Measurements from ENCODE around the gene ALDH3B1.
A peak's percentile ranks its signal among the peaks of the same experiment; 100 is the strongest.
"Not testable (repeated sequence)": the region's sequence is repeated elsewhere in the genome, so short reads cannot be mapped to it uniquely, and the experiment has no call there.

The ALDH3B1 gene

GRCh38 chr11:68010090-68011041 is at the start of gene ALDH3B1:
Gene ALDH3B1 (plus strand): TSS chr11:68010327. CDS start chr11:68015298, 4,971 bp downstream.
- Histone ChIP-seq H3K27ac (no peak within 1 kb of the TSS), H3K9me3 (ENCODE audit: severe bottlenecking) (no peaks in the 10 kb centered on the region), H3K27me3 (ENCODE audit: insufficient read depth, low read depth, severe bottlenecking) (no peaks in the 10 kb centered on the region), H3K4me3 (ENCODE audit: low read depth, low read length) (no peak within 1 kb of the TSS), H3K36me3 (no peaks in the 10 kb centered on the region)
- peak; percentile 40 for DNase-seq
- TF ChIP-seq CTCF (IDR thresholded peaks at IDR 0.05; ENCODE audit: low read depth, low read length): no peak

- not testable (repeated sequence) for DNase-seq; H3K27me3 ChIP-seq (ENCODE audit: insufficient read depth, low read depth, severe bottlenecking); H3K27ac ChIP-seq; H3K4me3 ChIP-seq (ENCODE audit: low read depth, low read length); H3K36me3 ChIP-seq; H3K9me3 ChIP-seq (ENCODE audit: severe bottlenecking)
Observed at GRCh38 chr11:67963217-67963616, 46.9 kb upstream of the ALDH3B1 start.

GRCh38 chr11:67963879-67964278 is 46.2 kb upstream of the ALDH3B1 start:
- not testable (repeated sequence) for H3K27ac ChIP-seq; H3K4me3 ChIP-seq (ENCODE audit: low read depth, low read length); H3K9me3 ChIP-seq (ENCODE audit: severe bottlenecking); H3K36me3 ChIP-seq; H3K27me3 ChIP-seq (ENCODE audit: insufficient read depth, low read depth, severe bottlenecking); DNase-seq

GRCh38 chr11:67964746-67965145 is 45.4 kb upstream of the ALDH3B1 start:
- H3K4me3 ChIP-seq (ENCODE audit: low read depth, low read length); H3K36me3 ChIP-seq; H3K27me3 ChIP-seq (ENCODE audit: insufficient read depth, low read depth, severe bottlenecking); DNase-seq; H3K9me3 ChIP-seq (ENCODE audit: severe bottlenecking); H3K27ac ChIP-seq: not testable (repeated sequence)

- H3K36me3 ChIP-seq; H3K9me3 ChIP-seq (ENCODE audit: severe bottlenecking); H3K4me3 ChIP-seq (ENCODE audit: low read depth, low read length); H3K27ac ChIP-seq; H3K27me3 ChIP-seq (ENCODE audit: insufficient read depth, low read depth, severe bottlenecking); DNase-seq: not testable (repeated sequence)
Observed at GRCh38 chr11:67965830-67966348, 44.2 kb upstream of the ALDH3B1 start.

- H3K9me3 ChIP-seq (ENCODE audit: severe bottlenecking); H3K27me3 ChIP-seq (ENCODE audit: insufficient read depth, low read depth, severe bottlenecking); H3K27ac ChIP-seq; DNase-seq; H3K36me3 ChIP-seq; H3K4me3 ChIP-seq (ENCODE audit: low read depth, low read length): not testable (repeated sequence)
Observed at GRCh38 chr11:67974746-67975145, 35.4 kb upstream of the ALDH3B1 start.

- H3K36me3 ChIP-seq; H3K27me3 ChIP-seq (ENCODE audit: insufficient read depth, low read depth, severe bottlenecking); H3K27ac ChIP-seq; H3K4me3 ChIP-seq (ENCODE audit: low read depth, low read length); H3K9me3 ChIP-seq (ENCODE audit: severe bottlenecking); DNase-seq: not testable (repeated sequence)
Observed at GRCh38 chr11:67978766-67979418, 31.2 kb upstream of the ALDH3B1 start.

GRCh38 chr11:67981226-67981625 is 28.9 kb upstream of the ALDH3B1 start:
- not testable (repeated sequence) for H3K9me3 ChIP-seq (ENCODE audit: severe bottlenecking); DNase-seq; H3K4me3 ChIP-seq (ENCODE audit: low read depth, low read length); H3K27me3 ChIP-seq (ENCODE audit: insufficient read depth, low read depth, severe bottlenecking); H3K27ac ChIP-seq; H3K36me3 ChIP-seq

- H3K4me3 ChIP-seq (ENCODE audit: low read depth, low read length); H3K27me3 ChIP-seq (ENCODE audit: insufficient read depth, low read depth, severe bottlenecking); H3K9me3 ChIP-seq (ENCODE audit: severe bottlenecking); H3K27ac ChIP-seq; DNase-seq; H3K36me3 ChIP-seq: not testable (repeated sequence)
Observed at GRCh38 chr11:67982255-67982857, 27.8 kb upstream of the ALDH3B1 start.
